ENCODE results near the gene SNX25.

The SNX25 gene

GRCh38 chr4:185221912-185222311, 12.5 kb downstream of the SNX25 start:
- H3K4me1 Mint-ChIP-seq, result peaks cover 18% of the 10 kb centered on the region
- H3K36me3 Mint-ChIP-seq (ENCODE audit: low read depth), result peaks cover 3% of the 10 kb centered on the region
- no peak overlapping the region for H3K4me3 Mint-ChIP-seq
- peak overlapping the region; percentile 71 to 80 (median 72) for H3K27ac Mint-ChIP-seq
- H3K27me3 Mint-ChIP-seq (ENCODE audit: low read depth), result no peaks in the 10 kb centered on the region
- H3K9me3 Mint-ChIP-seq, result no peaks in the 10 kb centered on the region
- TF ChIP-seq, protein P1, sequence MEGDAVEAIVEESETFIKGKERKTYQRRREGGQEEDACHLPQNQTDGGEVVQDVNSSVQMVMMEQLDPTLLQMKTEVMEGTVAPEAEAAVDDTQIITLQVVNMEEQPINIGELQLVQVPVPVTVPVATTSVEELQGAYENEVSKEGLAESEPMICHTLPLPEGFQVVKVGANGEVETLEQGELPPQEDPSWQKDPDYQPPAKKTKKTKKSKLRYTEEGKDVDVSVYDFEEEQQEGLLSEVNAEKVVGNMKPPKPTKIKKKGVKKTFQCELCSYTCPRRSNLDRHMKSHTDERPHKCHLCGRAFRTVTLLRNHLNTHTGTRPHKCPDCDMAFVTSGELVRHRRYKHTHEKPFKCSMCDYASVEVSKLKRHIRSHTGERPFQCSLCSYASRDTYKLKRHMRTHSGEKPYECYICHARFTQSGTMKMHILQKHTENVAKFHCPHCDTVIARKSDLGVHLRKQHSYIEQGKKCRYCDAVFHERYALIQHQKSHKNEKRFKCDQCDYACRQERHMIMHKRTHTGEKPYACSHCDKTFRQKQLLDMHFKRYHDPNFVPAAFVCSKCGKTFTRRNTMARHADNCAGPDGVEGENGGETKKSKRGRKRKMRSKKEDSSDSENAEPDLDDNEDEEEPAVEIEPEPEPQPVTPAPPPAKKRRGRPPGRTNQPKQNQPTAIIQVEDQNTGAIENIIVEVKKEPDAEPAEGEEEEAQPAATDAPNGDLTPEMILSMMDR (IDR thresholded peaks at IDR 0.05; ENCODE audit: unreplicated experiment in 3 of 3), result no peak

DNA sequence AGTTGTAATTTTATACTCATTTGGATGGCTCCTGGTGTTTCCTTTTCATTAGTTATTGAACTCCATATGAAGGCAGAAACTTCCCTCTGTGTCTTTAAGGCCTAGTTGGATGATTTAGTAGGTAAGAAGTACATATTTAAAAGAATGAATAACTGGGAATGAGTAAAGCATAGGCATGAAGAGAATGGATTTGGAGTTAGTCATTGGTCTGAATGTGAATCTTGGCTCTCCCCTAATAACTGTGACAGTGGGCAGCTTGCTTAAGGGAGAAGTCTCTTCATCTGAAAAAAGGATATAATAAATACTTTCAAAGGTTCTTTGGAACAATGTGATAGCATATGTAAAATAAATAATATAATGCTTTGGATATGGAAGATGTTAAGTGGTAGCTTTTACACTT, 13.2 kb downstream of the SNX25 start:
- Mint-ChIP-seq H3K27me3 (ENCODE audit: low read depth) (no peaks in the 10 kb centered on the region), H3K27ac (peak overlapping the region in 1 of 3 experiments; percentile 29), H3K36me3 (ENCODE audit: low read depth) (peaks cover 3% of the 10 kb centered on the region), H3K4me1 (peaks cover 16% of the 10 kb centered on the region), H3K4me3 (no peak overlapping the region), H3K9me3 (no peaks in the 10 kb centered on the region)
- TF ChIP-seq, protein P1 (IDR thresholded peaks at IDR 0.05; ENCODE audit: unreplicated experiment in 3 of 3), result no peak

DNA sequence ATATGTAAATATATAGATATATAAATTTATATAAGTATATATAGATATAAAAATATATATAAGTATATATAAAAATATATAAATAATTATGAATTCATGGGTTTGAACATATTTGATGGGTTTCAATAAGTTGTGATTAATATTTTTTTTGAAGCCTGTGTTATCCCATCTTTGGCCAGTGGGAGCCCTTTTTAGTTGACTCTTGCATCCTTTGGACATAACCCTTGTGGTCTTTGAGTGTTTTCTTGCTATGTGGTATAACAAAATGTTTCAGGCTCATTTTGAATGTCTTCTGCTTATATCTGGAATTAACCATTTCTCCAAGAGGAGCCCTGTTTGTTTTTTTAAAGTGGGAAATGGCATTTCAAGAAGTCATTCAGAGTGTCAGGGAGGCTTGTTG, 15.2 kb downstream of the SNX25 start:
- no peaks in the 10 kb centered on the region for H3K27me3 Mint-ChIP-seq (ENCODE audit: low read depth)
- H3K9me3 Mint-ChIP-seq, result no peaks in the 10 kb centered on the region
- peaks cover 3% of the 10 kb centered on the region for H3K36me3 Mint-ChIP-seq (ENCODE audit: low read depth)
- H3K27ac Mint-ChIP-seq, result no peak overlapping the region
- H3K4me1 Mint-ChIP-seq, result peaks cover 13% of the 10 kb centered on the region
- TF ChIP-seq, protein P1 (IDR thresholded peaks at IDR 0.05; ENCODE audit: unreplicated experiment in 3 of 3), result peak in 1 of 3 experiments; percentile 11
- H3K4me3 Mint-ChIP-seq, result no peak overlapping the region

- TF ChIP-seq, protein P1 (IDR thresholded peaks at IDR 0.05; ENCODE audit: unreplicated experiment in 3 of 3), result no peak
- Mint-ChIP-seq H3K9me3 (no peaks in the 10 kb centered on the region), H3K36me3 (ENCODE audit: low read depth) (peaks cover 3% of the 10 kb centered on the region), H3K4me1 (peaks cover 8% of the 10 kb centered on the region), H3K27me3 (ENCODE audit: low read depth) (no peaks in the 10 kb centered on the region), H3K27ac (peak overlapping the region in 1 of 3 experiments; percentile 33), H3K4me3 (no peak overlapping the region)
These were observed 16.5 kb downstream of the SNX25 start for GRCh38 chr4:185225940-185226339.

DNA sequence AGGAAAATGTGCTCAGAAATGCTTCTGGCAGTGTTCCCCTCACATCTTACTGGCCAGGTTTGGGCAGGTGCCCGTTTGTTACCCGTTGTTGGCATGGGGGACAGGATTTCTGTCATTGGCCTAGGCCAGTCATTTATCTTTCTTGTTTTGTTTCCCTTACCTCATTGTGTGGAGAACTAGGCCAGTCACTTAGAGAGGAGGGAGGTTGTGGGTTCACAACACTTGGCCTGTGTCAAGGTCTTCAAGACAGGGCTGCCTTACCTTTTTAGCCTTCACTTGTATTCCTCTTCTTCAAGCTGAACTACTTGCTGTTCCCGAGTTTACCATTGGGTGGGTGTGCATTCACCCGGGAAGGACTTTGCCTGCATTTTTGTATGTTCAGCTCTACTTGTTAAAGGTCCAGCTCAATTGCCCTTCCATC, 17.7 kb downstream of the SNX25 start:
- Mint-ChIP-seq H3K27ac (no peak overlapping the region), H3K4me1 (peaks cover under 1% of the 10 kb centered on the region), H3K4me3 (no peak overlapping the region), H3K27me3 (ENCODE audit: low read depth) (no peaks in the 10 kb centered on the region), H3K9me3 (no peaks in the 10 kb centered on the region), H3K36me3 (ENCODE audit: low read depth) (no peaks in the 10 kb centered on the region)
- TF ChIP-seq, protein P1 (IDR thresholded peaks at IDR 0.05; ENCODE audit: unreplicated experiment in 3 of 3), result peak; percentile 20 to 36 (median 31)

GRCh38 chr4:185227713-185228278, 18.4 kb downstream of the SNX25 start:
- H3K4me3 Mint-ChIP-seq, result no peak overlapping the region
- TF ChIP-seq, protein P1 (IDR thresholded peaks at IDR 0.05; ENCODE audit: unreplicated experiment in 3 of 3), result no peak
- H3K27ac Mint-ChIP-seq, result no peak overlapping the region
- H3K9me3 Mint-ChIP-seq, result no peaks in the 10 kb centered on the region
- no peaks in the 10 kb centered on the region for H3K36me3 Mint-ChIP-seq (ENCODE audit: low read depth)
- no peaks in the 10 kb centered on the region for H3K27me3 Mint-ChIP-seq (ENCODE audit: low read depth)
- H3K4me1 Mint-ChIP-seq, result peaks cover 6% of the 10 kb centered on the region
